MCF 10A (cell line): Measurements from ENCODE around the gene RHOF. TPM values are rescaled to one million over a fixed set of nuclear protein-coding genes. Genes with fewer than 3 reads are reported as not detected.

ENCODE experiments used
- BruUV-seq: library from RNA; stranded (reverse); fragments of 400-500 nt; replicated peaks from 2 replicates; lab custom pipeline; 2021; lab: Mats Ljungman, UMichigan
- CTCF ChIA-PET: fragments of 300-600 bp; sonication (Branson Sonifier 250); formaldehyde crosslinking; extraction: SDS; loops from one replicate; lab custom pipeline; 2021; ENCODE audit warnings: antibody characterized with exemption, inconsistent platforms; lab: Yijun Ruan, JAX
- POLR2A ChIA-PET: fragments of 300-600, 350-650 bp; sonication (Branson Sonifier 250); formaldehyde crosslinking; extraction: SDS; loops from one replicate; lab custom pipeline; 2020; ENCODE audit warnings: antibody characterized with exemption, inconsistent platforms; lab: Yijun Ruan, JAX
- DNase-seq: peaks from one replicate; pipeline ENCODE4 v3.0.0-alpha.2; 2018; ENCODE audit not compliant: unreplicated experiment
- H3K27ac Mint-ChIP-seq: one replicate; pipeline ENCODE4 v1.8.0; 2022; ENCODE audit warnings: mild to moderate bottlenecking, low read depth, mixed read lengths; ENCODE audit not compliant: unreplicated experiment
- H3K27me3 Mint-ChIP-seq: one replicate; pipeline ENCODE4 v1.8.0; 2022; ENCODE audit warnings: mixed read lengths; ENCODE audit not compliant: insufficient read depth, unreplicated experiment
- H3K36me3 Mint-ChIP-seq: one replicate; pipeline ENCODE4 v1.8.0; 2022; ENCODE audit warnings: mild to moderate bottlenecking, moderate library complexity, mixed read lengths; ENCODE audit not compliant: insufficient read depth, unreplicated experiment
- H3K4me1 Mint-ChIP-seq: one replicate; pipeline ENCODE4 v1.8.0; 2022; ENCODE audit warnings: mixed read lengths; ENCODE audit not compliant: insufficient read depth, unreplicated experiment
- H3K4me3 Mint-ChIP-seq: one replicate; pipeline ENCODE4 v1.8.0; 2022; ENCODE audit warnings: mild to moderate bottlenecking, moderate library complexity, mixed read lengths; ENCODE audit not compliant: unreplicated experiment
- H3K9me3 Mint-ChIP-seq: one replicate; pipeline ENCODE4 v1.8.0; 2022; ENCODE audit warnings: mixed read lengths; ENCODE audit not compliant: unreplicated experiment
- CTCF ChIP-seq: fragments of 200-600 bp; IDR thresholded peaks from one replicate; pipeline ENCODE4 v1.8.0; 2022; ENCODE audit warnings: antibody characterized with exemption, mild to moderate bottlenecking; ENCODE audit not compliant: unreplicated experiment
- intact Hi-C: fragments of 100-400 bp; cut with micrococcal nuclease; formaldehyde crosslinking; loops from 2 replicates; pipeline ENCODE4 v1.14.1; 2022
- total RNA-seq: library from RNA; stranded (reverse); gene quantifications from 2 replicates; pipeline ENCODE4 v1.2.3, GENCODE V29; 2022

RHOF gene
- total RNA-seq, 1 experiment from 2014 or later, result 9.5 TPM

- intact Hi-C loops, result no loop called here
- TF ChIP-seq CTCF, result no peak
- Mint-ChIP-seq H3K36me3 (peaks cover 18% of the 10 kb centered on the region), H3K27me3 (no peaks in the 10 kb centered on the region), H3K27ac (no peak overlapping the region), H3K4me3 (no peak overlapping the region), H3K9me3 (no peaks in the 10 kb centered on the region), H3K4me1 (no peaks in the 10 kb centered on the region)
- BruUV-seq, result no TSS peak
- ChIA-PET POLR2A (interaction anchor here (1.2 kb wide), 1 partner anchor 14 kb away, joined by 4 read pairs; no protein-coding TSS in a partner anchor), CTCF (interaction anchor here (0.6 to 1.1 kb wide), 4 partner anchors 8 to 54 kb away, joined by 3 read pairs; no protein-coding TSS in a partner anchor)
- DNase-seq, result no peak
Observed at GRCh38 chr12:121741743-121742142, 51.7 kb downstream of the RHOF start.

GRCh38 chr12:121740847-121741246, 52.6 kb downstream of the RHOF start:
- no peaks in the 10 kb centered on the region for H3K4me1 Mint-ChIP-seq
- no peak overlapping the region for H3K27ac Mint-ChIP-seq
- TF ChIP-seq CTCF, result no peak
- no peak overlapping the region for H3K4me3 Mint-ChIP-seq
- intact Hi-C loops, result no loop called here
- H3K9me3 Mint-ChIP-seq, result no peaks in the 10 kb centered on the region
- H3K27me3 Mint-ChIP-seq, result no peaks in the 10 kb centered on the region
- no peak for DNase-seq
- BruUV-seq, result no TSS peak
- POLR2A ChIA-PET, result interaction anchor here (0.9 to 1.2 kb wide), 2 partner anchors 13 to 25 kb away, joined by 3 to 4 read pairs; no protein-coding TSS in a partner anchor
- peaks cover 21% of the 10 kb centered on the region for H3K36me3 Mint-ChIP-seq
- CTCF ChIA-PET, result interaction anchor here (0.6 to 1.1 kb wide), 4 partner anchors 9 to 55 kb away, joined by 3 read pairs; no protein-coding TSS in a partner anchor

GRCh38 chr12:121738340-121738858, 55.1 kb downstream of the RHOF start:
- H3K27me3 Mint-ChIP-seq, result no peaks in the 10 kb centered on the region
- intact Hi-C loops, result no loop called here
- ChIA-PET POLR2A (no interaction called here), CTCF (no interaction called here)
- no peak overlapping the region for H3K4me3 Mint-ChIP-seq
- H3K4me1 Mint-ChIP-seq, result no peaks in the 10 kb centered on the region
- no peak overlapping the region for H3K27ac Mint-ChIP-seq
- BruUV-seq, result no TSS peak
- H3K36me3 Mint-ChIP-seq, result peaks cover 21% of the 10 kb centered on the region
- no peak for TF ChIP-seq CTCF
- no peaks in the 10 kb centered on the region for H3K9me3 Mint-ChIP-seq
- DNase-seq, result no peak

GRCh38 chr12:121733849-121734248, 59.6 kb downstream of the RHOF start:
- ChIA-PET CTCF (no interaction called here), POLR2A (no interaction called here)
- Mint-ChIP-seq H3K4me1 (no peaks in the 10 kb centered on the region), H3K27me3 (no peaks in the 10 kb centered on the region), H3K9me3 (no peaks in the 10 kb centered on the region), H3K4me3 (no peak overlapping the region), H3K27ac (no peak overlapping the region), H3K36me3 (peaks cover 12% of the 10 kb centered on the region)
- BruUV-seq, result no TSS peak
- intact Hi-C loops, result no loop called here
- no peak for TF ChIP-seq CTCF
- no peak for DNase-seq
